Activated CD8-positive, alpha-beta memory T cell treated with anti-CD3 and anti-CD28 coated beads, Interleukin-2, amount 10 ng/mL, durations not matched to agents 7 days and 5 days (primary cell): ENCODE measurements around the gene TRAF3. TPM values are rescaled to one million over a fixed set of nuclear protein-coding genes. Genes with fewer than 3 reads are reported as not detected.
"Not testable (repeated sequence)": the region's sequence is repeated elsewhere in the genome, so short reads cannot be mapped to it uniquely, and the experiment has no call there.

Source experiments
- ATAC-seq: fragments of 150-1000 bp; cut with Tn5 transposase; one replicate; pipeline ENCODE4 v1.10.0; 2021; ENCODE audit warnings: moderate library complexity
- CTCF ChIA-PET: fragments of 350-600 bp; sonication (Branson Sonifier 250); formaldehyde crosslinking; loops from one replicate; lab custom pipeline; 2021; ENCODE audit warnings: antibody characterized with exemption; lab: Charles Lee
- DNase-seq: peaks from one replicate; pipeline ENCODE4 v3.0.0-alpha.2; 2020
- H3K27ac Mint-ChIP-seq: one replicate; pipeline ENCODE4 v1.8.0; 2021; ENCODE audit warnings: mild to moderate bottlenecking, mixed read lengths
- H3K27me3 Mint-ChIP-seq: one replicate; pipeline ENCODE4 v1.8.0; 2021; ENCODE audit warnings: mixed read lengths
- H3K36me3 Mint-ChIP-seq: one replicate; pipeline ENCODE4 v1.8.0; 2021; ENCODE audit warnings: mild to moderate bottlenecking, mixed read lengths
- H3K4me1 Mint-ChIP-seq: one replicate; pipeline ENCODE4 v1.8.0; 2021; ENCODE audit warnings: mixed read lengths
- H3K4me3 Mint-ChIP-seq: one replicate; pipeline ENCODE4 v1.8.0; 2021; ENCODE audit warnings: mild to moderate bottlenecking, moderate library complexity, mixed read lengths
- H3K9me3 Mint-ChIP-seq: one replicate; pipeline ENCODE4 v1.8.0; 2022; ENCODE audit warnings: low read depth, mixed read lengths
- total RNA-seq, 2 experiments: library from RNA; stranded (reverse); gene quantifications; one replicate each; pipeline ENCODE4 v1.2.3, GENCODE V29; 2021

The TRAF3 gene
- total RNA-seq, 2 experiments from 2014 or later = 49.5 to 78.1 TPM

DNA sequence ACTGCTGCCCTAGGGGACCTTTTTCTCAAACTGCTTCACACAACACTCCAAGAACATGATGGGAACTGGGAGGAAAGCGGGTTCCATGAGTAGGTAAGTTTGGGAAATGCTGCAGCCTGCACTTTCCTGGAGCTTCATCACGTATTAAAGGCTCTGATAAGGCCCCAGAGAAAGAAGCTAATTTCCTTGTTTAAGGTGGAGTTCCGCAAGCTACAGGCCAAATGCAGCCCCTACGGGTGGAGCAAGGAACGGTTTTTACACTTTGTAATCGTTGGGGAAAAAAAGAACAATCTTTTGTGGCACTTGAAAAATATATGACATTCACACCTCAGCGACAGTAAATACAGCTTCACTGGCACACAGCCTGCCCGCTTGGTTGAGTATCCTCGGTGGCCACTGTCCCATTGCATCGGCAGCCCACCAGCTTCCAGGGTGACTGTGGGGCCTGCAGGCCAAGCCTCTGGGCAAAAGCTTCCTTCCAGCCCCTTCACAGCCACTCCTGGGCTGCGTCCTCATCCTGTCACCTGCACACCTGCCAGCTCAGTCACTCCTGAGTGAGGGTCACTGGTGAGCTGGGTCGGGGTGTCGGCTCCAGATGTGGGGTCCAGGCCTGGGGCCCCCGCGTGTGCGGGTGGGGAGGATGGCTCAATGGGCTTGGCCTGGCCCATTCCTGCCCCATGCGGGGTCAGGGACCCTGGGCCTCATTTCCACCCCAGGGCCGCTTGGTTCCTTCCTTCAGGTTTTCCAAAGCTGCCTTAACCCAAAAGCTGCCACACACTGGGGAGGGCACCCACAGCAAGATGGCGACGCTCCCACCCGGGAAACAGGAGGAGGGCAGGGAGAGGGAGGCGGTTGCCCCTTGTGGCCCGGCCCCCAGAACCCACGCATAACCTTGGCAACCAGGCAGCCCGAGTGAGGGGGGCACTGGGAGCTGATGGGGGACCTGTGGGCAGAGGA, 147.7 kb downstream of the TRAF3 start:
- H3K27me3 Mint-ChIP-seq = peaks cover 46% of the 10 kb centered on the region
- no peak overlapping the region for H3K4me3 Mint-ChIP-seq
- no peaks in the 10 kb centered on the region for H3K36me3 Mint-ChIP-seq
- no peak overlapping the region for H3K27ac Mint-ChIP-seq
- peaks cover 10% of the 10 kb centered on the region for H3K4me1 Mint-ChIP-seq
- CTCF ChIA-PET = interaction anchor here (1.4 kb wide), 1 partner anchor 150 kb away, joined by 3 read pairs; no protein-coding TSS in a partner anchor
- ATAC-seq (no peak), DNase-seq (no peak)
- H3K9me3 Mint-ChIP-seq = no peaks in the 10 kb centered on the region

DNA sequence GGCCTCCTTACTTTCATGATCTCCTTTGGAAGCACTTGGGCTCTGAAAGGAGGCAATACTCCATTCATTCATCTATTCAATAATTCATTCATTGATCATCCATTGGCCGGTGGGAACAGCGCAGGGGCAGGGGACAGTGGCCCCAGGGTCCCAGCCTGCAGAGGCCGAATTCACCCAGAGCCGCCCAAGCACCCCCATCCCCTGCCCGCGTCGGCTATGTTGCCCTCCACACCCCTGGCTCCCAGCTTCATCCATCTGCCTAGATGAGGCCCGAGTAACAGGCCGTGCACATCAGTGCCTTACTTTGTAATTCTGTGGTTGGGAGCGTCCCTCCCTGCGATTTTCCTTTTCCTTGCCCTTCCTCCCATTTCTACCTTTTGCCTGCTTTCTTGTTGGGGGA, 148.4 kb downstream of the TRAF3 start:
- CTCF ChIA-PET = interaction anchor here (1.4 kb wide), 1 partner anchor 151 kb away, joined by 3 read pairs; no protein-coding TSS in a partner anchor
- H3K4me3 Mint-ChIP-seq = no peak overlapping the region
- ATAC-seq (no peak), DNase-seq (no peak)
- no peaks in the 10 kb centered on the region for H3K36me3 Mint-ChIP-seq
- H3K27ac Mint-ChIP-seq = no peak overlapping the region
- peaks cover 46% of the 10 kb centered on the region for H3K27me3 Mint-ChIP-seq
- H3K9me3 Mint-ChIP-seq = no peaks in the 10 kb centered on the region
- peaks cover 10% of the 10 kb centered on the region for H3K4me1 Mint-ChIP-seq

- ATAC-seq (no peak), DNase-seq (no peak)
- H3K27ac Mint-ChIP-seq = no peak overlapping the region
- no peaks in the 10 kb centered on the region for H3K36me3 Mint-ChIP-seq
- H3K27me3 Mint-ChIP-seq = peaks cover 51% of the 10 kb centered on the region
- H3K4me3 Mint-ChIP-seq = no peak overlapping the region
- H3K9me3 Mint-ChIP-seq = no peaks in the 10 kb centered on the region
- peaks cover 10% of the 10 kb centered on the region for H3K4me1 Mint-ChIP-seq
- CTCF ChIA-PET = interaction anchor here (1.4 kb wide), 1 partner anchor 151 kb away, joined by 3 read pairs; no protein-coding TSS in a partner anchor
Observed at GRCh38 chr14:102926104-102926503, 148.9 kb downstream of the TRAF3 start.

- ATAC-seq, H3K4me1 Mint-ChIP-seq, H3K4me3 Mint-ChIP-seq, H3K9me3 Mint-ChIP-seq, DNase-seq, CTCF ChIA-PET, H3K36me3 Mint-ChIP-seq, H3K27ac Mint-ChIP-seq: not testable (repeated sequence)
- peaks cover 58% of the 10 kb centered on the region for H3K27me3 Mint-ChIP-seq
Observed at GRCh38 chr14:102926840-102927239, 149.6 kb downstream of the TRAF3 start.

DNA sequence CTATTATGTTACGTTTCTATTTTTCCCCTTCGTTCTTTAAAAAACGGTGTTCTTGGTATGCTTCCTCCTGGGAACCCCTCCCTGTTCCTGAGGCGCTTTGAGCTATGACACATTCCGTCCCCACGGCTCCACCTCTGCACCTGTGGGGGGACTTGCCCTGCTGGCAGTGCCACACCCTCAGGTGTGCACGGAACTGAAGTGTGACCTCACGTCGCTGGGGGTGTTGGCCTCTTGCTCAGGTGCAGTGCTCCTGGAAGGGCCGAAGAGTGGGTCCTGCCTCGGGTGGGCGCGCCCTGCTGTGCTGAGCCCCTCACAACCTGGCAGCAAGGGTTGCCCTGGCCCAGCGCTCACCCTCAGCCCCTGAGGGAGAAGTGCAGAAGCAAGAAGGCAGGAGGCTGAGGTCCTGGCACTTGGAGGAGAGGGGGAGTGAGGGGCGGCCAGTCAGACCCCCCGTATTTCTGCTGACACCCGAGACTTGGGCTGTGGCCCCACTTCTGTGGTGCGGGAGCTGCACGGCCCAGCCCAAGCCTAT, 150.2 kb downstream of the TRAF3 start:
- Mint-ChIP-seq H3K27me3 (peaks cover 61% of the 10 kb centered on the region), H3K36me3 (no peaks in the 10 kb centered on the region), H3K4me3 (no peak overlapping the region), H3K27ac (no peak overlapping the region), H3K9me3 (no peaks in the 10 kb centered on the region), H3K4me1 (peaks cover 10% of the 10 kb centered on the region)
- DNase-seq (no peak), ATAC-seq (no peak)
- CTCF ChIA-PET = no interaction called here

DNA sequence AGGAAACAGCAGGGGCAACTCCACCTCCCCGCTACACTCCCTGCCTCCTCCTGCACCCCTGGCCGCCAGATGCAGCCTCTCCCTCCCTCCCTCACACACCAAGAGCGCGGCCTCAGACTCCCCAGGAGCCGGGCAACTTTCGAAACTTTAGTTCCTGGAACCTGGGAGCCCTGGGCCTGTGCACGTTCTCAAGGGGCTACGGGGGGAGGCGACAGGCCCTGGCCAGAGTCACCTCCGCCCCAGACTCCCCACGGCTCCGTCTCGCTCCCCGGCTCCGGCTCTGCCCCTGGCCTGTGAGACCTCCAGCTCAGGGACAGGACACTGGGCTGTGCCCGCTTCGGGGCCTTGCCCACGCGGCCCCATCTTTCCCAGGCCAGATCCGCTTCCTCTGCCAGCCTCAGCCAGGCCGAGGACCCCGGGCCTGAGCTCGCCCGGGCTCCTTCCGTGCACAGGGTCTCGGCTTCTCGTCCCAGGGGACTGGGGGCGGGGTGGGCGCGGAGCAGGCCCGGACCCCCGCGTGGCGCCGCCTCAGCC, 150.7 kb downstream of the TRAF3 start:
- ATAC-seq (peak; percentile 17), DNase-seq (no peak)
- Mint-ChIP-seq H3K4me1 (peaks cover 9% of the 10 kb centered on the region), H3K36me3 (no peaks in the 10 kb centered on the region), H3K27me3 (peaks cover 61% of the 10 kb centered on the region), H3K9me3 (no peaks in the 10 kb centered on the region), H3K4me3 (peak overlapping the region; percentile 57), H3K27ac (no peak overlapping the region)
- CTCF ChIA-PET = no interaction called here

- Mint-ChIP-seq H3K27ac (no peak overlapping the region), H3K4me1 (peaks cover 6% of the 10 kb centered on the region), H3K27me3 (peaks cover 58% of the 10 kb centered on the region), H3K4me3 (peak overlapping the region; percentile 57), H3K9me3 (no peaks in the 10 kb centered on the region), H3K36me3 (no peaks in the 10 kb centered on the region)
- ATAC-seq (peak; percentile 89), DNase-seq (peak; percentile 79)
- CTCF ChIA-PET = no interaction called here
Observed at GRCh38 chr14:102928412-102929240, 151.4 kb downstream of the TRAF3 start.

DNA sequence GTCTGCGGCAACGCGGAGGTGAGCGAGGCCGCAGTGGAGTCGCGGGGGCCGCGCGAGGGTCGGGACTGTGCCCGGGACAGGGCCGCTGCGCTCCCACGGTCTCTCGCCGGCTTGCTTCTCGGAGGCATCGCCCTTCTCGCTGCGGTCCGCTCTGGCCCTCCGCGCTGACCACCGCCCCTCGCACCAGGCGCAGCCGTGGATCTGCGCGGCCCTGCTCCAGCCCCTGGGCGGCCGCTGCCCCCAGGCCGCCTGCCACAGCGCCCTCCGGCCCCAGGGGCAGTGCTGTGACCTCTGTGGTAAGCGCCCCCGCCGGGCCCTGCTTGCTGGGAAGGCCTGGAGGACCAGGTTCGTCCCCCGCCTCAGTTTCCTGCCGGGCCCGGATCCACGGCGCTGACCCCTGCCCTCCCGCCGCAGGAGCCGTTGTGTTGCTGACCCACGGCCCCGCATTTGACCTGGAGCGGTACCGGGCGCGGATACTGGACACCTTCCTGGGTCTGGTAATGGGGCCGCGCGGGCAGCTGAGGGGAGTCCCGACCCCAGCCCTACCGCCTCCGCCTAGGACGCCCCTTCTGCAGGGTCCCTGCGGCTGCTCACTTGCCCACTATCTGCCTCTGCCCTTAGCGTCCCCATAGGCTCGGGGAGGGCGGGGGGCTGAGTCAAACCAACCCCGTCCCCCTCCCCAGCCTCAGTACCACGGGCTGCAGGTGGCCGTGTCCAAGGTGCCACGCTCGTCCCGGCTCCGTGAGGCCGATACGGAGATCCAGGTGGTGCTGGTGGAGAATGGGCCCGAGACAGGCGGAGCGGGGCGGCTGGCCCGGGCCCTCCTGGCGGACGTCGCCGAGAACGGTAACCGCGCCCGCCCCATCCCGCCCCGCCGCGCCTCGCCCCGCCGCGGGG, 152.2 kb downstream of the TRAF3 start:
- CTCF ChIA-PET = no interaction called here
- Mint-ChIP-seq H3K4me3 (no peak overlapping the region), H3K4me1 (peaks cover 6% of the 10 kb centered on the region), H3K36me3 (no peaks in the 10 kb centered on the region), H3K9me3 (no peaks in the 10 kb centered on the region), H3K27me3 (peaks cover 53% of the 10 kb centered on the region), H3K27ac (no peak overlapping the region)
- DNase-seq (no peak), ATAC-seq (no peak)

DNA sequence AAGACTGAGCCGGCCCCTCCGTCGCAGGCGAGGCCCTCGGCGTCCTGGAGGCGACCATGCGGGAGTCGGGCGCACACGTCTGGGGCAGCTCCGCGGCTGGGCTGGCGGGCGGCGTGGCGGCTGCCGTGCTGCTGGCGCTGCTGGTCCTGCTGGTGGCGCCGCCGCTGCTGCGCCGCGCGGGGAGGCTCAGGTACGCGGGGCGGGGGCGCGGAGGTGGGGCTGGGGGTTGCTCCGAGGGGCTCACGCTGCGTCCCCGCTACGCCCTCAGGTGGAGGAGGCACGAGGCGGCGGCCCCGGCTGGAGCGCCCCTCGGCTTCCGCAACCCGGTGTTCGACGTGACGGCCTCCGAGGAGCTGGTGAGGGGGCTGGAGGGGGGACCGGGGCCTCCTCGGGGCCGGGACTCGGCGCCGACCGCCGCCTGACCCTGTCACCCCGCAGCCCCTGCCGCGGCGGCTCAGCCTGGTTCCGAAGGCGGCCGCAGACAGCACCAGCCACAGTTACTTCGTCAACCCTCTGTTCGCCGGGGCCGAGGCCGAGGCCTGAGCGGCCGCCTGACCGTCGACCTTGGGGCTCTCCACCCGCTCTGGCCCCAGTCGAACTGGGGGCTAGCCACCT, 153.0 kb downstream of the TRAF3 start:
- no peak for DNase-seq
- Mint-ChIP-seq H3K4me1 (peaks cover 6% of the 10 kb centered on the region), H3K27ac (no peak overlapping the region), H3K4me3 (no peak overlapping the region), H3K27me3 (peaks cover 47% of the 10 kb centered on the region), H3K36me3 (no peaks in the 10 kb centered on the region), H3K9me3 (no peaks in the 10 kb centered on the region)
- CTCF ChIA-PET = no interaction called here
- ATAC-seq = no peak

- Mint-ChIP-seq H3K4me3 (no peak overlapping the region), H3K36me3 (no peaks in the 10 kb centered on the region)
Observed at GRCh38 chr14:102930753-102931579, 153.7 kb downstream of the TRAF3 start.

GRCh38 chr14:102931580-102932285, 154.5 kb downstream of the TRAF3 start:
- no peak for ATAC-seq
- no peaks in the 10 kb centered on the region for H3K9me3 Mint-ChIP-seq
- no peak for DNase-seq
- H3K36me3 Mint-ChIP-seq = no peaks in the 10 kb centered on the region
- peaks cover 6% of the 10 kb centered on the region for H3K4me1 Mint-ChIP-seq
- H3K27ac Mint-ChIP-seq = no peak overlapping the region
- peaks cover 35% of the 10 kb centered on the region for H3K27me3 Mint-ChIP-seq
- CTCF ChIA-PET = no interaction called here
- H3K4me3 Mint-ChIP-seq = no peak overlapping the region

More at GRCh38 chr14:102930753-102931579, 153.7 kb downstream of the TRAF3 start:
- CTCF ChIA-PET = no interaction called here
- no peak for ATAC-seq
- peaks cover 39% of the 10 kb centered on the region for H3K27me3 Mint-ChIP-seq
- no peak overlapping the region for H3K27ac Mint-ChIP-seq
- DNase-seq = no peak
- H3K4me1 Mint-ChIP-seq = peaks cover 6% of the 10 kb centered on the region
- no peaks in the 10 kb centered on the region for H3K9me3 Mint-ChIP-seq
